Right renal pelvis (tissue), 4 donors: ENCODE measurements around the gene CCDC91. TPM values are rescaled to one million over a fixed set of nuclear protein-coding genes. Genes with fewer than 3 reads are reported as not detected.

Experiments used
- DNase-seq, 4 donors: peaks; one replicate each; pipeline ENCODE4 v3.0.0-alpha.2; 2013; ENCODE audit warnings: low read depth in 4 of 4, low spot score in 3 of 4, missing footprints in 1 of 4
- polyA plus RNA-seq, 4 donors: library from polyadenylated mRNA; unstranded; fragments of 120-200 nt; gene quantifications; one replicate each; pipeline ENCODE4 v1.2.1, GENCODE V29; 2013; ENCODE audit not compliant: insufficient read length in 4 of 4

Gene CCDC91
- 10 to 100 TPM; 27.4 to 32.8 (median 31.2) TPM for polyA plus RNA-seq

- peak; percentile 59 to 74 (median 72) for DNase-seq
These were observed at the start of gene CCDC91 for GRCh38 chr12:28190321-28191050. TSS of gene CCDC91 (plus strand) at chr12:28190456. CDS start at chr12:28257216, 66,760 bp downstream.

GRCh38 chr12:28144059-28144458 lies 46.2 kb upstream of the CCDC91 start:
- no peak for DNase-seq

DNA sequence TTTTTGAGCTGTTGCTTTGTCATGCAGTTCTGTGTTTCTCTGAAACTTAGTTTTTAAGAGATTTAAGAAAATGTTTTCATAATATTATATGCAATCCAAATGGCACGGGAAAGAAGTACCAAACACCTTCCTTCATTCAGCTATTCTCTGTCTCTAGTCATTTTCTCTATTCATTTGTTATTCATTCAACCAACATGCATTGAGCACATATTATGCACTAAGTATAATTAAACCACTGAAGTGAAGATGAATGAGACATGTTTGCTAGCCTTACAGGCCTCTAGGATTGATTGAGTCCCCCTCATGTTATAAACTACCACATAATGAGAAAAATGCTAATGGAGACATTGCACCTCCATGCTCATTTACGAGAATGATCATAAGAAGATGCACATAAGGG lies 45.7 kb upstream of the CCDC91 start:
- no peak for DNase-seq

DNA sequence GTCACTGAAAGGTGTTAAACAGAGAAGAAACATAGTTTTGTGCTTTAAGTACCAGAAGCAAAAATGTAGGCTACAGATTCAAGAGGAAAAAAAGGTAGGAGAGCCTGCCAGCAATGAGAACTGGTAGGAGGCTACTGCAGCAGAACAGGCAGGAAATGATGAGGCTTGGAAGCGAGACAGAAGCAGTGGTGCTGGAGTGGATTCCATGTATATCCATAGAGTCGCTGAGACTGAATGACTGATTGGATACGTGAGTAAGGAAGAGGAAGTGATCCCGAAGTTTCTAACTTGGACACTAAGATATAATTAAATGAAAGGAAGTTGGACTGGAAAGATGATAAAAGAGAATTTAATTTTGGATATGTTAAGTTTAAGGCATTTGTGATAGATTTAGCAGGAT lies 45.0 kb upstream of the CCDC91 start:
- no peak for DNase-seq

DNA sequence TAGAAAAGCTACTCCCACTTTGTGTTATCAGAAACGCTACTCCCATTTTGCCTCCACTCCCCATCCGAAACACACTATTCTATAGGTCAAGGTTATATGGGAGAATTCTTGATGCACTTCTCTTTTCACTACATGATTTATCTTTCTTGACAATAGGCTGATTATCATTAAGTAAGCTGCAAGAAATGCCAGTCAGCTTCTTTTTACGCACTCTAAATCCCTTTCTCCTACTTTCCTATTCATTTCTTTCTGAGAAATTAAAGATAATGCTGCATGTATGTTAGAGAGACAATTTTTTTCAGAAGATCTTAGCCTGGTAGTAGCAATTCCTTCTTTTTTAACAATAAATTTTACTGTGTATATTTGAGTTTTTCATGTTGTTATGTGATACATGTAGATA lies 41.0 kb upstream of the CCDC91 start:
- no peak for DNase-seq

DNA sequence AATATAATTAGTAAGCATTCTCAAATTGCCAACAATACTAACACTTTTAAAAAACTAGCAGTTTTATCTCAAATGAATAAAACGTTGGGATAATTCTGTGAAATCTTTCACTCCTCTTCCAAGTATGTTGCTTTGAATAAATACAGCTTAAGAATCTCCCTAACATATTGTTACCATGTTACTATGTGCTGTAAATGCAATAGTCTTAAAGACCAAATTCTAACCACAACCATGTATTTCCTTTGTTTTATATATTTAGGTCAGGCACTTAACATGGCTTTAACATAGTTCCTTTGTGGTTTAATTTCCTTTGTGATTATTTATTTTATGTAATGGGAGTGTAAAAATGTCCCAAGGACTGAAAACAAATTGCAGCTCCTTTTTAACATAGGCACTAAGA lies 33.9 kb upstream of the CCDC91 start:
- DNase-seq, result no peak

DNA sequence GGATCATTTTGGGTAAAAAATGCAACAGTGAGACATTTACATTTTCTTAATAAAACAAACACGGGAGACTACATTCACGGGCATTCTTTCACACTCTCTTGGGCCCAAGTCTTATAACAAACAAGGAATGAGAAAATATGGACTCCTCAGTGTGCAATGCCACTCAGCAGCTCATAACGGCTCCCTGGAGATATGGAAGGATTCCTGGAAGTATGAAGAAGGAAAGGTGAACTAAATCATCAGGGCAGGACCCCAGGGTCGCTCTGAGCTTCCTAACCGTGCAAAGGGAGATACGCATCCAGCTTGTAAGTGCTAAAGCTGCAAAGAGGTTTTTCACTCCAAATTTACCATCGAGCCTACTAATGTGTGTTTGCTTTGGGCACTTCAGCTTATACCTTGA lies 33.5 kb upstream of the CCDC91 start:
- DNase-seq, result no peak

DNA sequence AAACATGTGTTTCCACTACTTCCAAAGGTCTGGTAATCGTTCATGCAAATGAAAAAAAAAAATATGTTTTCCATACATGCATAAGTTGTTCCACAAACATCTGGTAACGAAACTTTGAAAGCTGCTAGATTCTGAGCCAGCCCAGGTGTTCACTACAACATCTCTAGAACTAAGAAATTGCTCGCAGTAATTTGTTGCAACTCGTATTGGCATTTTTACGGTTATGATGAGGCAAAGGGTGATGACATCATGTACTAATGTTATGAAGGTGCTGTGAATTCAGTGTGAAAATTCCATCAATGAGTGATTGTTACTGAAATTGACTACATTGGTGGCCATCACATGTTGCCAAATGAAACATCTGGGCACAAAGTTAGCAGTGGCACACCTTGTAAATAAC lies 31.9 kb upstream of the CCDC91 start:
- no peak for DNase-seq

- DNase-seq, result no peak
These were observed 30.6 kb upstream of the CCDC91 start for GRCh38 chr12:28159688-28160087.

DNA sequence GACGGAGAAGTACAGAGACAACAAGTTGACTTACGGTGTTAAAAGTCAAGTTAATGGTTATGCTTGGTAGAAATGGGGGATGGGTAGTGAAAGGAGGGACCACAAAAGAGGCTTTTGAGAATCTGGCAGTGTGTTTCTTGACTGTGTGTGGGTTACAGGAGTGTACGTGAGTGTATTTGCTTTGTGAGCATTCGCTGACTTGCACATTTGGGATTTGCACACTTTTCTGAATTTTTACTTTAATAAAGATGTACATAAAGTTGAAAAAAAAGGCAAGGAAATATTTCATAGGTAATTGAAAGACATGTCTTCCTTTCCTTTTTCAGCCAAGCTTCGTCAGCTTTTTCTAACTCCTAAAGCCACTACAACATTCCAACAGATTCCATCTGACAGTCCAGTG lies 28.6 kb upstream of the CCDC91 start:
- DNase-seq, result no peak

DNA sequence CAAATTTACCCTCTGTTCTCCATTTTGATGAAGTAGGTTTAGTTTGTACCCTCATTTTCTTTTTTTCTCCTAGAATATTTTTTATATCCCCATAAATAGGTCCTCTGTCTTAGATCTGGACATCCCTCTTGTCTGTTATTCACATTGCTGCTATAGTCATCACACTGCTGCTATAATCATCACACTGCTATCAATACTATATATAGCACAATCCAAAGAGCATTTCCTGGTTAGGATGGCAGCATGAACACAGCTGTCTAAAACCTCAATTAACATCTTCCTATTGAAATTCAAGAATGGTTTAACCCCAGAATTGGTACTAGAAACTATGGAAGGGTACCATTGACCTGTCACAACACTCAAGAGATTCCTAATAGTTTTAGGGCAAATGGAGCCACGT lies 27.6 kb upstream of the CCDC91 start:
- no peak for DNase-seq

- DNase-seq, result no peak
These were observed 25.5 kb upstream of the CCDC91 start for GRCh38 chr12:28164644-28165275.

GRCh38 chr12:28167981-28168485 lies 22.2 kb upstream of the CCDC91 start:
- DNase-seq, result no peak

- DNase-seq, result no peak
These were observed 18.7 kb upstream of the CCDC91 start for GRCh38 chr12:28171356-28172060.

- no peak for DNase-seq
These were observed 17.7 kb upstream of the CCDC91 start for GRCh38 chr12:28172434-28173030.

GRCh38 chr12:28173440-28173839 lies 16.8 kb upstream of the CCDC91 start:
- DNase-seq, result no peak

DNA sequence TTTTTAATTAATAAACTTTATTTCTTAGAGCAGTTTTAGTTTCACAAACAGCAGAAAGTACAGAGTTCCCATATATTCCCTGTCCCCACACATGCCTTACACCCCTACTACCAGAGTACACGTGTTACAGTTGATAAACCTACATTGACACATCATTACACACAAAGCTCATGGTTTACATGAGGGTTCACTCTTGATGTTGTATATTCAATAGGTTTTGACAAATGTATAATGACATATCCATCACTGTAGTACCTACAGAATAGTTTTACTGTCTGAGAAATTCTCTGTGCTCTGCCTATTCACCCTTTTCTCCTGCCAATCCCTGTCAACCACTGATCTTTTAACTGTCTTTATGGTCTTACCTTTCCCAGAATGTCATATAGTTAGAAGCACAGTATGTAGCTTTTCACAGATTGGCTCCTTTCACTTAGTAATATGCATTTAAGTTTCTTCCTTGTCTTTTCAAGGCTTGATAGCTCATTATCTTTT lies 15.1 kb upstream of the CCDC91 start:
- no peak for DNase-seq

DNA sequence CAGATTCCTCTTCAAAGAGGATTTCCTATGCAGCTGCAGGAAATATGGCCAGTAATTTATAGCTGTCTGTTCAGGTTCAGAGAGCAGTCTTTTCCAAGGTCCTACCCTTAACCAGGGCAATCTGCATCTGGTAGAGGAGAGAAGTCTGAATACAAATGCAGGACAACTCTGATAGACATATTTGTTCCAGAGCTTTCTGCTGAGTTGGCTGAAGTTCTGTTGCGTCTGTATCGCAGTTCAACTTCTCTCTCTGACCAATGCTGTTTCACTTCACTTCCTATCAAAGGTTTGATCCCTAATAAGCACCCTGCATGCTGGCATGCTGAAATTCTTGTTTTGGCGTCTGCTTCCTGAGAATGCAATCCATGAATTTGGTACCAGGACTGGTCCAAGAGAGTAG lies 14.0 kb upstream of the CCDC91 start:
- no peak for DNase-seq

- DNase-seq, result no peak
These were observed 12.8 kb upstream of the CCDC91 start for GRCh38 chr12:28177461-28177860.

- peak in 1 of 4 donors; percentile 38 for DNase-seq
These were observed 12.4 kb upstream of the CCDC91 start for GRCh38 chr12:28177905-28178304.

GRCh38 chr12:28178775-28179174 lies 11.5 kb upstream of the CCDC91 start:
- no peak for DNase-seq
